Measurements from ENCODE around the gene CD36.

CD36 gene

GRCh38 chr7:80629023-80629422 is 9.4 kb upstream of the CD36 start:
- no peak for DNase-seq

- peak; percentile 88 for DNase-seq
Observed at GRCh38 chr7:80630608-80631405, 7.6 kb upstream of the CD36 start.

GRCh38 chr7:80631421-80631820 is 7.0 kb upstream of the CD36 start:
- DNase-seq = no peak

GRCh38 chr7:80632139-80632538 is 6.3 kb upstream of the CD36 start:
- DNase-seq = no peak

- no peak for DNase-seq
Observed at GRCh38 chr7:80632819-80633218, 5.6 kb upstream of the CD36 start.

GRCh38 chr7:80634505-80634904 is 3.9 kb upstream of the CD36 start:
- no peak for DNase-seq

- no peak for DNase-seq
Observed at GRCh38 chr7:80635533-80635932, 2.9 kb upstream of the CD36 start.

GRCh38 chr7:80635998-80636397 is 2.4 kb upstream of the CD36 start:
- DNase-seq = no peak

GRCh38 chr7:80636709-80637108 is 1.7 kb upstream of the CD36 start:
- no peak for DNase-seq

GRCh38 chr7:80637454-80637853 is 988 bp upstream of the CD36 start:
- DNase-seq = no peak

- no peak for DNase-seq
Observed at GRCh38 chr7:80639011-80639410, 569 bp downstream of the CD36 start.

GRCh38 chr7:80640846-80641245 is 2.4 kb downstream of the CD36 start:
- no peak for DNase-seq

GRCh38 chr7:80641548-80641947 is 3.1 kb downstream of the CD36 start:
- DNase-seq = no peak

- DNase-seq = no peak
Observed at GRCh38 chr7:80642871-80643270, 4.4 kb downstream of the CD36 start.

- DNase-seq = no peak
Observed at GRCh38 chr7:80643336-80643915, 5.0 kb downstream of the CD36 start.

- DNase-seq = no peak
Observed at GRCh38 chr7:80644054-80644453, 5.6 kb downstream of the CD36 start.

- DNase-seq = no peak
Observed at GRCh38 chr7:80646083-80646865, 7.8 kb downstream of the CD36 start.

GRCh38 chr7:80647436-80647835 is 9.0 kb downstream of the CD36 start:
- no peak for DNase-seq

GRCh38 chr7:80648031-80648600 is 9.7 kb downstream of the CD36 start:
- no peak for DNase-seq

- DNase-seq = no peak
Observed at GRCh38 chr7:80649011-80649410, 10.6 kb downstream of the CD36 start.

GRCh38 chr7:80650030-80650429 is 11.6 kb downstream of the CD36 start:
- no peak for DNase-seq

- DNase-seq = no peak
Observed at GRCh38 chr7:80651471-80651870, 13.0 kb downstream of the CD36 start.

GRCh38 chr7:80653244-80653643 is 14.8 kb downstream of the CD36 start:
- no peak for DNase-seq

GRCh38 chr7:80654887-80655340 is 16.5 kb downstream of the CD36 start:
- peak; percentile 25 for DNase-seq

Data from NCI-H1092 treated with DMSO at 0.1 percent for 48 hours (cell line).